ENCODE data around the gene RBFA.

Gene RBFA

GRCh38 chr18:80070825-80071224 lies 36.6 kb downstream of the RBFA start:
- Histone ChIP-seq H3K36me3 (ENCODE audit: control insufficient read depth in 2 of 2, insufficient read depth in 2 of 2, low read length in 2 of 2) (no peaks in the 10 kb centered on the region), H3K4me1 (ENCODE audit: control insufficient read depth, insufficient read depth, low read length) (no peaks in the 10 kb centered on the region), H3K27ac (ENCODE audit: low read length) (no peak overlapping the region), H3K4me3 (ENCODE audit: low read length in 2 of 2) (no peak overlapping the region), H3K27me3 (ENCODE audit: control insufficient read depth in 1 of 2, insufficient read depth in 2 of 2, low read length in 2 of 2) (no peaks in the 10 kb centered on the region), H3K9me3 (ENCODE audit: control insufficient read depth in 2 of 2, low read length in 2 of 2) (no peaks in the 10 kb centered on the region), H3K9ac (ENCODE audit: low read length in 2 of 2) (no peak overlapping the region)

GRCh38 chr18:80074183-80074582 lies 39.9 kb downstream of the RBFA start:
- no peaks in the 10 kb centered on the region for H3K9me3 ChIP-seq (ENCODE audit: control insufficient read depth in 2 of 2, low read length in 2 of 2)
- no peak overlapping the region for H3K27ac ChIP-seq (ENCODE audit: low read length)
- no peak overlapping the region for H3K9ac ChIP-seq (ENCODE audit: low read length in 2 of 2)
- no peaks in the 10 kb centered on the region for H3K36me3 ChIP-seq (ENCODE audit: control insufficient read depth in 2 of 2, insufficient read depth in 2 of 2, low read length in 2 of 2)
- no peaks in the 10 kb centered on the region for H3K27me3 ChIP-seq (ENCODE audit: control insufficient read depth in 1 of 2, insufficient read depth in 2 of 2, low read length in 2 of 2)
- no peaks in the 10 kb centered on the region for H3K4me1 ChIP-seq (ENCODE audit: control insufficient read depth, insufficient read depth, low read length)
- no peak overlapping the region for H3K4me3 ChIP-seq (ENCODE audit: low read length in 2 of 2)

- Histone ChIP-seq H3K27ac (ENCODE audit: low read length) (no peak overlapping the region), H3K27me3 (ENCODE audit: control insufficient read depth in 1 of 2, insufficient read depth in 2 of 2, low read length in 2 of 2) (no peaks in the 10 kb centered on the region), H3K9me3 (ENCODE audit: control insufficient read depth in 2 of 2, low read length in 2 of 2) (no peaks in the 10 kb centered on the region), H3K4me1 (ENCODE audit: control insufficient read depth, insufficient read depth, low read length) (no peaks in the 10 kb centered on the region), H3K4me3 (ENCODE audit: low read length in 2 of 2) (no peak overlapping the region), H3K36me3 (ENCODE audit: control insufficient read depth in 2 of 2, insufficient read depth in 2 of 2, low read length in 2 of 2) (no peaks in the 10 kb centered on the region), H3K9ac (ENCODE audit: low read length in 2 of 2) (no peak overlapping the region)
These were observed 40.5 kb downstream of the RBFA start for GRCh38 chr18:80074697-80075096.

- Histone ChIP-seq H3K4me1 (ENCODE audit: control insufficient read depth, insufficient read depth, low read length) (no peaks in the 10 kb centered on the region), H3K4me3 (ENCODE audit: low read length in 2 of 2) (no peak overlapping the region), H3K27me3 (ENCODE audit: control insufficient read depth in 1 of 2, insufficient read depth in 2 of 2, low read length in 2 of 2) (no peaks in the 10 kb centered on the region), H3K36me3 (ENCODE audit: control insufficient read depth in 2 of 2, insufficient read depth in 2 of 2, low read length in 2 of 2) (peaks cover 0 to 3% of the 10 kb centered on the region in 2 donors), H3K27ac (ENCODE audit: low read length) (no peak overlapping the region), H3K9ac (ENCODE audit: low read length in 2 of 2) (no peak overlapping the region), H3K9me3 (ENCODE audit: control insufficient read depth in 2 of 2, low read length in 2 of 2) (no peaks in the 10 kb centered on the region)
These were observed 41.7 kb downstream of the RBFA start for GRCh38 chr18:80075940-80076339.

- H3K9ac ChIP-seq (ENCODE audit: low read length in 2 of 2), result no peak overlapping the region
- no peaks in the 10 kb centered on the region for H3K9me3 ChIP-seq (ENCODE audit: control insufficient read depth in 2 of 2, low read length in 2 of 2)
- H3K36me3 ChIP-seq (ENCODE audit: control insufficient read depth in 2 of 2, insufficient read depth in 2 of 2, low read length in 2 of 2), result peaks cover 0 to 3% of the 10 kb centered on the region in 2 donors
- no peak overlapping the region for H3K27ac ChIP-seq (ENCODE audit: low read length)
- H3K27me3 ChIP-seq (ENCODE audit: control insufficient read depth in 1 of 2, insufficient read depth in 2 of 2, low read length in 2 of 2), result no peaks in the 10 kb centered on the region
- H3K4me3 ChIP-seq (ENCODE audit: low read length in 2 of 2), result no peak overlapping the region
- H3K4me1 ChIP-seq (ENCODE audit: control insufficient read depth, insufficient read depth, low read length), result no peaks in the 10 kb centered on the region
These were observed 42.1 kb downstream of the RBFA start for GRCh38 chr18:80076379-80076778.

GRCh38 chr18:80077873-80078272 lies 43.6 kb downstream of the RBFA start:
- H3K27ac ChIP-seq (ENCODE audit: low read length), result no peak overlapping the region
- no peaks in the 10 kb centered on the region for H3K9me3 ChIP-seq (ENCODE audit: control insufficient read depth in 2 of 2, low read length in 2 of 2)
- peaks cover 0 to 3% of the 10 kb centered on the region in 2 donors for H3K36me3 ChIP-seq (ENCODE audit: control insufficient read depth in 2 of 2, insufficient read depth in 2 of 2, low read length in 2 of 2)
- no peaks in the 10 kb centered on the region for H3K27me3 ChIP-seq (ENCODE audit: control insufficient read depth in 1 of 2, insufficient read depth in 2 of 2, low read length in 2 of 2)
- H3K4me1 ChIP-seq (ENCODE audit: control insufficient read depth, insufficient read depth, low read length), result no peaks in the 10 kb centered on the region
- no peak overlapping the region for H3K9ac ChIP-seq (ENCODE audit: low read length in 2 of 2)
- H3K4me3 ChIP-seq (ENCODE audit: low read length in 2 of 2), result no peak overlapping the region
